Vagina (tissue), 2 donors: ENCODE results near the gene FGF11.

Experiments
- CTCF ChIP-seq, 3 experiments: fragments of 450-650 bp in 2 of 3; fragments of 200-600 bp in 1 of 3; sonication (generic) in 1 of 3; IDR thresholded peaks; one replicate each; pipeline ENCODE4 v1.5.1; 2017 to 2019; ENCODE audit warnings: antibody characterized with exemption in 3 of 3, mild to moderate bottlenecking in 2 of 3, moderate library complexity in 2 of 3
- POLR2A ChIP-seq, 2 donors: fragments of 450-650 bp; IDR thresholded peaks; one replicate each; pipeline ENCODE4 v1.6.1; 2017; ENCODE audit warnings: antibody characterized with exemption in 2 of 2, mild to moderate bottlenecking in 2 of 2, moderate library complexity in 2 of 2
- POLR2AphosphoS5 ChIP-seq, 2 donors: sonication (generic); formaldehyde crosslinking; IDR thresholded peaks; one replicate each; pipeline ENCODE4 v1.9.0; 2017; ENCODE audit warnings: antibody characterized with exemption in 2 of 2, mild to moderate bottlenecking in 2 of 2, low read depth in 1 of 2; ENCODE audit not compliant: insufficient read depth in 1 of 2

GRCh38 chr17:7410634-7411426 lies 28.5 kb upstream of the FGF11 start:
- no peak for TF ChIP-seq POLR2A (IDR thresholded peaks at IDR 0.05)
- no peak for TF ChIP-seq CTCF (IDR thresholded peaks at IDR 0.05)
- TF ChIP-seq POLR2AphosphoS5 (IDR thresholded peaks at IDR 0.05; ENCODE audit: insufficient read depth in 1 of 2, low read depth in 1 of 2), result no peak
